ENCODE measurements around the gene CAND2.

DNA sequence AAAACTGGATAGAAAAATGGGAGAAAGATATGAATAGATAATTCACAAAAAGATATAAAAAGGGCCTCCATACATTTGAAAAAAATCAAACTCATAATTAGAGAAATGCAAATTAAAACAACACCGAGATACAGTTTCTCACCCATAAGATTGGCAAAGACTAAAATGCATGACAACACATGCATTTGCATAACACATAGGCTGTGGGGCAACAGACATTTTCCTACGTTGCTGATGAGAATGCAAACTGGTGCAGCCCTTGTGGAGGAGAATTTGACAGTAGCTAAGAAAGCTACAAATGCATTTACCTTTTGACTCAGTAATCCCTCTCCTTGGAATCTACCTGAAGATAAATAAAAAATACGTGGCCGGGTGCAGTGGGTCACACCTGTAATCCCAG is 11.4 kb upstream of the CAND2 start:
- TF ChIP-seq, protein P1, sequence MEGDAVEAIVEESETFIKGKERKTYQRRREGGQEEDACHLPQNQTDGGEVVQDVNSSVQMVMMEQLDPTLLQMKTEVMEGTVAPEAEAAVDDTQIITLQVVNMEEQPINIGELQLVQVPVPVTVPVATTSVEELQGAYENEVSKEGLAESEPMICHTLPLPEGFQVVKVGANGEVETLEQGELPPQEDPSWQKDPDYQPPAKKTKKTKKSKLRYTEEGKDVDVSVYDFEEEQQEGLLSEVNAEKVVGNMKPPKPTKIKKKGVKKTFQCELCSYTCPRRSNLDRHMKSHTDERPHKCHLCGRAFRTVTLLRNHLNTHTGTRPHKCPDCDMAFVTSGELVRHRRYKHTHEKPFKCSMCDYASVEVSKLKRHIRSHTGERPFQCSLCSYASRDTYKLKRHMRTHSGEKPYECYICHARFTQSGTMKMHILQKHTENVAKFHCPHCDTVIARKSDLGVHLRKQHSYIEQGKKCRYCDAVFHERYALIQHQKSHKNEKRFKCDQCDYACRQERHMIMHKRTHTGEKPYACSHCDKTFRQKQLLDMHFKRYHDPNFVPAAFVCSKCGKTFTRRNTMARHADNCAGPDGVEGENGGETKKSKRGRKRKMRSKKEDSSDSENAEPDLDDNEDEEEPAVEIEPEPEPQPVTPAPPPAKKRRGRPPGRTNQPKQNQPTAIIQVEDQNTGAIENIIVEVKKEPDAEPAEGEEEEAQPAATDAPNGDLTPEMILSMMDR (conservative IDR thresholded peaks at IDR 0.05): no peak
- no peak for TF ChIP-seq ZFX (IDR thresholded peaks at IDR 0.05)

All from C4-2B (cell line).